SU-DHL-6 (cell line): ENCODE data around the gene TP73.

ENCODE experiments used
- H2AFZ ChIP-seq: fragments of 200-600 bp; sonication (generic); 2 replicates; pipeline ENCODE4 v1.6.1; 2014; ENCODE audit warnings: low read depth, mild to moderate bottlenecking, moderate library complexity, mixed read lengths, antibody characterized with exemption, low read length; ENCODE audit not compliant: severe bottlenecking
- H3F3A ChIP-seq: fragments of 200-600 bp; shearing (Covaris generic); 2 replicates; pipeline ENCODE4 v1.6.0; 2016; ENCODE audit warnings: antibody characterized with exemption, mild to moderate bottlenecking; ENCODE audit not compliant: insufficient read depth
- H3K27ac ChIP-seq: fragments of 200-600 bp; sonication (generic); 2 replicates; pipeline ENCODE4 v1.5.1; 2016; ENCODE audit warnings: low read depth, mild to moderate bottlenecking, low read length, moderate library complexity, mixed read lengths
- H3K27me3 ChIP-seq: fragments of 200-600 bp; sonication (generic), shearing (Covaris generic); 2 replicates; pipeline ENCODE4 v1.6.0; 2014; ENCODE audit warnings: mild to moderate bottlenecking, low read length
- H3K36me3 ChIP-seq: fragments of 200-600 bp; sonication (generic); 2 replicates; pipeline ENCODE4 v1.6.1; 2014; ENCODE audit warnings: mild to moderate bottlenecking, low read length, mixed read lengths
- H3K4me2 ChIP-seq: fragments of 300-600, 200-600 bp; shearing (Covaris generic), sonication (generic); 2 replicates; pipeline ENCODE4 v1.6.0; 2014; ENCODE audit warnings: low read length, low read depth, mild to moderate bottlenecking; ENCODE audit not compliant: poor library complexity, severe bottlenecking
- H3K4me3 ChIP-seq: fragments of 200-600 bp; sonication (generic); 2 replicates; pipeline ENCODE4 v1.5.1; 2014; ENCODE audit warnings: antibody characterized with exemption, low read length, mild to moderate bottlenecking, mixed read lengths; ENCODE audit not compliant: insufficient read depth, poor library complexity, severe bottlenecking
- H3K79me2 ChIP-seq: fragments of 200-600 bp; sonication (generic); 2 replicates; pipeline ENCODE4 v1.6.1; 2014; ENCODE audit warnings: mild to moderate bottlenecking, low read length, moderate library complexity; ENCODE audit not compliant: insufficient read depth
- H3K9ac ChIP-seq: fragments of 200-600 bp; sonication (generic); 2 replicates; pipeline ENCODE4 v1.7.0; 2014; ENCODE audit warnings: mild to moderate bottlenecking, low read length
- H3K9me2 ChIP-seq: fragments of 200-600 bp; sonication (generic); replicated peaks from 2 replicates; pipeline ENCODE4 v1.6.1; 2014; ENCODE audit warnings: low read length; ENCODE audit not compliant: insufficient read depth
- H3K9me3 ChIP-seq: fragments of 200-600 bp; sonication (generic); 2 replicates; pipeline ENCODE4 v1.6.1; 2014; ENCODE audit warnings: low read length, mixed read lengths; ENCODE audit not compliant: insufficient read depth
- H4K20me1 ChIP-seq: fragments of 200-600 bp; sonication (generic); 2 replicates; pipeline ENCODE4 v1.6.1; 2014; ENCODE audit warnings: low read depth, mild to moderate bottlenecking, antibody characterized with exemption, low read length, moderate library complexity, mixed read lengths
- EZH2phosphoT487 ChIP-seq: fragments of 200-600 bp; sonication (generic), shearing (Covaris generic); conservative IDR thresholded peaks from 2 replicates; pipeline ENCODE4 v1.6.1; 2018; ENCODE audit warnings: mild to moderate bottlenecking, antibody characterized with exemption, low read length, moderate library complexity, mixed read lengths
- TF ChIP-seq, protein P1 (sequence below): fragments of 200-600 bp; sonication (generic); IDR thresholded peaks from one replicate; pipeline ENCODE4 v1.5.1; 2017; ENCODE audit warnings: antibody characterized with exemption, mild to moderate bottlenecking, low read length, moderate library complexity; ENCODE audit not compliant: insufficient read depth, poor library complexity, severe bottlenecking

The TP73 gene

DNA sequence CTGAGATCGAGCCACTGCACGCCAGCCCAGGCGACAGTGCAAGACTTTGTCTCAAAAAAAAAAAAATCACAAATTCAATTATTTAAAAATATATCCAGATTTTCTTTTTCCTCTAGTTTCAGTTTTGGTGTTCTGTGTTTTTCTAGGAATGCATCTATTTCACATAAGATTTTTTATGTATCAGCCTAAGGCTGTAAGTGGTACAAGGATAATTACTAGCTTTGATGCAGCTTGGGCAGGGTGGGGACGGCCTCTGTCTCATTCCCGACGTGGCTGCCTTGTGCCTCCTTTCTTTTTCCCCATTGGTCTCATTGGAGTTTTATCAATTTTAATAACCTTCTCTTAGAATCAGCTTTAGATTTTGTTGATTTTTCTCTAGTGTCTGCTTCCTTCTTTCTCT lies 106.8 kb downstream of the TP73 start:
- H4K20me1 ChIP-seq, result no peaks in the 10 kb centered on the region
- H3K4me2 ChIP-seq, result no peak overlapping the region
- no peak overlapping the region for H3K27ac ChIP-seq
- TF ChIP-seq, protein P1, sequence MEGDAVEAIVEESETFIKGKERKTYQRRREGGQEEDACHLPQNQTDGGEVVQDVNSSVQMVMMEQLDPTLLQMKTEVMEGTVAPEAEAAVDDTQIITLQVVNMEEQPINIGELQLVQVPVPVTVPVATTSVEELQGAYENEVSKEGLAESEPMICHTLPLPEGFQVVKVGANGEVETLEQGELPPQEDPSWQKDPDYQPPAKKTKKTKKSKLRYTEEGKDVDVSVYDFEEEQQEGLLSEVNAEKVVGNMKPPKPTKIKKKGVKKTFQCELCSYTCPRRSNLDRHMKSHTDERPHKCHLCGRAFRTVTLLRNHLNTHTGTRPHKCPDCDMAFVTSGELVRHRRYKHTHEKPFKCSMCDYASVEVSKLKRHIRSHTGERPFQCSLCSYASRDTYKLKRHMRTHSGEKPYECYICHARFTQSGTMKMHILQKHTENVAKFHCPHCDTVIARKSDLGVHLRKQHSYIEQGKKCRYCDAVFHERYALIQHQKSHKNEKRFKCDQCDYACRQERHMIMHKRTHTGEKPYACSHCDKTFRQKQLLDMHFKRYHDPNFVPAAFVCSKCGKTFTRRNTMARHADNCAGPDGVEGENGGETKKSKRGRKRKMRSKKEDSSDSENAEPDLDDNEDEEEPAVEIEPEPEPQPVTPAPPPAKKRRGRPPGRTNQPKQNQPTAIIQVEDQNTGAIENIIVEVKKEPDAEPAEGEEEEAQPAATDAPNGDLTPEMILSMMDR, result no peak
- TF ChIP-seq EZH2phosphoT487, result no peak
- H3K79me2 ChIP-seq, result no peaks in the 10 kb centered on the region
- H3K9me2 ChIP-seq, result no peaks in the 10 kb centered on the region
- no peaks in the 10 kb centered on the region for H3F3A ChIP-seq
- H3K4me3 ChIP-seq, result no peak overlapping the region
- H3K36me3 ChIP-seq, result no peaks in the 10 kb centered on the region
- no peaks in the 10 kb centered on the region for H3K27me3 ChIP-seq
- no peak overlapping the region for H2AFZ ChIP-seq
- no peak overlapping the region for H3K9ac ChIP-seq
- no peaks in the 10 kb centered on the region for H3K9me3 ChIP-seq

DNA sequence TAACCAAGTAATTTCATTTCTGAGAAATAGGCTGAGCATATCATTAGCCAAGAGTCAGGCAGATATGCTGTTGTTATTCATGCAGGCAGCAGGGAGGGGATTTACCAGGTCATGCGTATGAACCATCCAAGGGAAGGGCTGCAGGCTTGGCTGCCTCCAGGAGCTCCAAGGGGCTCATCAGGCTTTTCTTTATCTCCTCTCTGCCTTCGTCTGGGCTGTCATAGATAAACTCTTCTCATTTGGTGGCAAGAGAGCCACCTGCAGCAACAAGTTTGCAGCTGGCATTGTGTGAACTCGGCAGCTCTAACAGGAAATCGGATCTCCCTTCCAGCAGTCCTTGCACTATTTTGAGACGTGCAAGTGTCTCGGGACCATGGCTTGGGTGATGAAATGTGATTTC lies 107.5 kb downstream of the TP73 start:
- Histone ChIP-seq H3K27me3 (no peaks in the 10 kb centered on the region), H3K9me2 (no peaks in the 10 kb centered on the region), H3K36me3 (no peaks in the 10 kb centered on the region), H3F3A (no peaks in the 10 kb centered on the region), H3K79me2 (no peaks in the 10 kb centered on the region), H3K9me3 (no peaks in the 10 kb centered on the region), H3K27ac (no peak overlapping the region), H4K20me1 (no peaks in the 10 kb centered on the region), H2AFZ (no peak overlapping the region), H3K4me2 (no peak overlapping the region), H3K4me3 (no peak overlapping the region), H3K9ac (no peak overlapping the region)
- no peak for TF ChIP-seq EZH2phosphoT487
- TF ChIP-seq, protein P1, result no peak

DNA sequence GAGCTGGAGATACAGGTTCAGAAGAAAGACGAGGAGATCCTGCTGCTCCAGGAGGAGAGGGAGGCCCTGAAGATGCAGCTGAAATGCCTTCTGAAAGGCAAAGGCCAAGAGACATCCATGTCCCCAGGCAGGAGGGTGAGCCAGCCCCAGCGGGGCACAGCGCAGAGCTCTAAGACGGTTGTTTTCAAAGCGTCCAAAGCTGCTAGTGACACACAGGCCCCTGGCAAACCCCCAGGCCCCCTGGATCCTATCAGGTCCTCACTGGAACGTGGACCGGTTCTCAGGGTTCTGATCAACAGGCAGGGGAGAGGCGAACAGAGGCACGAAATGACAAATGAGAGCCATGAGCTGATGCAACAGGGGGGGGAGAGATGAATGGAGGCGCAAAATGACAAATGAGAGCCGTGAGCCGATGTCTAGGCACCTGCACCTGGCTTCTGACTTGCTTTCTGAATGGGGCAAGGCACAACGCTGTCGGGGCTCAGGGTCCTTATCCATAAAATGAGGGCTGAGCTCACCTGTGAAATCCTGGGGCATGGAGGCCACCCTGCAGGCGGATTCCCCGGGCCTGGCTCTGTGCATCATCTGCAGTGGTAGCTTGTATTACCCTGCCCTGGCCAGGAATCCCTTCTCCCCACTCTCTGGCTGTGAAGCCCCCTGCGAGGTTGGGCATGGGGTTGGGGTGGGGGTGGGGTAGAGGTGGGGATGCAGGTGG lies 109.1 kb downstream of the TP73 start:
- Histone ChIP-seq H3K9ac (no peak overlapping the region), H3K79me2 (no peaks in the 10 kb centered on the region)

More for the DNA sequence above, 109.1 kb downstream of the TP73 start:
- Histone ChIP-seq H2AFZ (no peak overlapping the region), H3K27ac (no peak overlapping the region), H3K4me3 (no peak overlapping the region), H3F3A (no peaks in the 10 kb centered on the region), H3K9me3 (no peaks in the 10 kb centered on the region), H3K27me3 (no peaks in the 10 kb centered on the region), H3K4me2 (no peak overlapping the region), H4K20me1 (no peaks in the 10 kb centered on the region), H3K9me2 (no peaks in the 10 kb centered on the region), H3K36me3 (no peaks in the 10 kb centered on the region)
- TF ChIP-seq EZH2phosphoT487, result no peak
- TF ChIP-seq, protein P1, result no peak
